Epithelial cell of esophagus (primary cell): ENCODE results near the gene TMTC2.

Experiments used
- DNase-seq: peaks from one replicate; pipeline ENCODE4 v3.0.0; 2010; ENCODE audit warnings: low read depth
- H3K4me3 ChIP-seq: 2 replicates; pipeline ENCODE4 v1.5.1; 2011; ENCODE audit warnings: mild to moderate bottlenecking, low read length, control low read depth
- TF ChIP-seq, protein P1 (sequence below): IDR thresholded peaks from 2 replicates; pipeline ENCODE4 v1.5.1; 2011; ENCODE audit warnings: low read depth, mild to moderate bottlenecking, low read length, control low read depth, inconsistent platforms; ENCODE audit not compliant: insufficient read depth; ENCODE audit errors: missing control alignments

The TMTC2 gene

DNA sequence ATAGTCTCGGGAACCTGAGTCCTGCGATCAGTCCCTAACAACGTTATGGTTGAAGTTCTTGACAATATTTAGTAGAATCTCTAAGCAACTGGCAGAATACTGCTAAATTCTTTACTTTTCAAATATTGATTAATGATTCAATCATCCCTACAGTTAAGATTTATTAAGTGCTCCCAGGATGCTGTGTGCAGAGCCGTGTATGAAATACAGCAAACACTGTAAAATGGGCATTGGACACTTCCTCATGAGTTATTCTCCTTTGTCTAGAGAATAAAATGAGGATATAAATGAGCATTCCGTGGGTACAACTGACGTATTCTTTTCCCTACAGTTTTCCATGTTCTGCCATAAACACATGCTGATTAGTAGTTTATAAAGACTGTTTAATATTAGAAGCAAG lies 372.4 kb downstream of the TMTC2 start:
- no peak overlapping the region for H3K4me3 ChIP-seq
- no peak for DNase-seq
- TF ChIP-seq, protein P1, sequence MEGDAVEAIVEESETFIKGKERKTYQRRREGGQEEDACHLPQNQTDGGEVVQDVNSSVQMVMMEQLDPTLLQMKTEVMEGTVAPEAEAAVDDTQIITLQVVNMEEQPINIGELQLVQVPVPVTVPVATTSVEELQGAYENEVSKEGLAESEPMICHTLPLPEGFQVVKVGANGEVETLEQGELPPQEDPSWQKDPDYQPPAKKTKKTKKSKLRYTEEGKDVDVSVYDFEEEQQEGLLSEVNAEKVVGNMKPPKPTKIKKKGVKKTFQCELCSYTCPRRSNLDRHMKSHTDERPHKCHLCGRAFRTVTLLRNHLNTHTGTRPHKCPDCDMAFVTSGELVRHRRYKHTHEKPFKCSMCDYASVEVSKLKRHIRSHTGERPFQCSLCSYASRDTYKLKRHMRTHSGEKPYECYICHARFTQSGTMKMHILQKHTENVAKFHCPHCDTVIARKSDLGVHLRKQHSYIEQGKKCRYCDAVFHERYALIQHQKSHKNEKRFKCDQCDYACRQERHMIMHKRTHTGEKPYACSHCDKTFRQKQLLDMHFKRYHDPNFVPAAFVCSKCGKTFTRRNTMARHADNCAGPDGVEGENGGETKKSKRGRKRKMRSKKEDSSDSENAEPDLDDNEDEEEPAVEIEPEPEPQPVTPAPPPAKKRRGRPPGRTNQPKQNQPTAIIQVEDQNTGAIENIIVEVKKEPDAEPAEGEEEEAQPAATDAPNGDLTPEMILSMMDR = no peak

DNA sequence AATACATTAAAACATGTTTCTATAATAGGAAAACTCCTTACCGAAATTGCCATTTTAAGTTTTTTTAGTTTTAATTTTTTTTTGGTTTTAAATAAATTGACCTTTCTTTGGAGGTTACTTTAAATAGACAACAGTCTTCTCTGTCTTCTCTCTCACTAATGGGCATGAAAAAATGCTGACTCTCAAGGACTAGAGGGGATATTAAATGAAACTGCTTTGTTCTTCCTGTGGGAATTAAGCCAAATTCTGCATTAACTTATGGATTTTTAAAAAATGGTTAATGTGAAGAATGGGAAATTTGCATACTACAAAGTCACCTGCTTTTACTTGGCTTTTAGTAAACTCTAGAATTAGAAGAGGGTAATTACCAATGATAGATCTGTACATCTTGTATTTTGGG lies 378.9 kb downstream of the TMTC2 start:
- DNase-seq = no peak
- H3K4me3 ChIP-seq = no peak overlapping the region
- TF ChIP-seq, protein P1 = no peak

DNA sequence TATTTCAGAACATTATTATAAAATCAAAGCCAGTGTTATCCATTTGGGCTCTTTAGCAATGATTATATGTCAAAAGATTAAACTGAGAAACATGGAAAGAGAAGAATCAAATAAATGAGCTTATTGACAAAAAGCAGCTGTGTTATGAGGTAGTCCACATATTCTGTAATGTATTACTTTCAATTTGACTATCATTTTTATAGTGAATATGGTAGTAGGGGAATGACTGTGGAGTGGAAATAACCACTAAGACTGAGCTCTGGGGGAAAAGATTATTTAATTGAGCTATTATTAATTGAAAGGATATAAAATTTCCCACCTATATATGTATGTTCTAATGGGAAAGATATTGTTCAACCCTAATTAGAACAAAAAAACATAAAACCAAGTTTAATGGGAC lies 381.3 kb downstream of the TMTC2 start:
- no peak for DNase-seq
- no peak overlapping the region for H3K4me3 ChIP-seq
- TF ChIP-seq, protein P1 = no peak

DNA sequence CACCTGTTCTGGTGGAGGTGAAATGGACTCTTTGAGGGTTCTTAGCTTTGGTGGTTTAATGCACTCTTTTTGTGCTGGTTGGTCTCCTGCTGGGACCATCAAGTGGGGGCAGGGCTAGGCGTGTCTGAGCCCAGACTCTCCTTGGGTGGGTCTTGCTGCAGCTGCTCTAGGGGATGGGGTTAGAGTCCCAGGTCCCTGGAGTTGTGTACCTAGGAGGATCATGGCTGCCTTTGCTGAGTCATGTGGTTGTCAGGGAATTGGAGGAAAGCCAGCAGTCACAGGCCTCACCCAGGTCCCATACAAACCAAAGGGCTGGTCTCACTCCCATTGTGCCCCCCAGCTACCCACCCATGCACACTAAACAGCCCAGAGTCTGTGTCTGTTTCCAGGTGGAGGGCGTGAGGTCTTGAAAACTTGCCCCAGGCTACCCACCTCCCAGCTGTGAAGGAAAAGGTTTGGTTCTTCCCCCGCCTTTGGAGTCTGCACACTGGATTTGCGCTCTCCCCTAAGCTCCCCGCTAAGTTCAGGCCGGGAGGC lies 387.7 kb downstream of the TMTC2 start:
- DNase-seq = peak; percentile 21
- no peak overlapping the region for H3K4me3 ChIP-seq
- TF ChIP-seq, protein P1 = no peak

DNA sequence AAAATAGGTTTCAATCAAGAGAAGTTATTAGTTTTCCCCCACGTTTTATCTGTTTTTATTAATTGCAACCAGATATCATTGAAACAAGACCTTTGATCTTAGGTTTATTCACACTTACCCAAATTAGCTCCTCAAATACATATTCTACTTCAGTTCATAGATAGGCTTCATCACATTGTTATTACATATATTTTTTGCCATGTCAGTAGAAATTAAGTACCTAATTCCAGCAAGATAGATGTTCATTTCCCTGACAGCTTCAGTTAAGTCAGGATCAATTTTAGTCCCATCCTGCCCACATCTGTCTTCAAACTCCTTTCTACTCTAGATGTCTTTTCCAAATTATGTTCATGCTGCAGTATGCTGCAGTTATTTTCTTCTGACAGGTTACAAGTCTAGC lies 388.8 kb downstream of the TMTC2 start:
- TF ChIP-seq, protein P1 = no peak
- H3K4me3 ChIP-seq = no peak overlapping the region
- DNase-seq = no peak

DNA sequence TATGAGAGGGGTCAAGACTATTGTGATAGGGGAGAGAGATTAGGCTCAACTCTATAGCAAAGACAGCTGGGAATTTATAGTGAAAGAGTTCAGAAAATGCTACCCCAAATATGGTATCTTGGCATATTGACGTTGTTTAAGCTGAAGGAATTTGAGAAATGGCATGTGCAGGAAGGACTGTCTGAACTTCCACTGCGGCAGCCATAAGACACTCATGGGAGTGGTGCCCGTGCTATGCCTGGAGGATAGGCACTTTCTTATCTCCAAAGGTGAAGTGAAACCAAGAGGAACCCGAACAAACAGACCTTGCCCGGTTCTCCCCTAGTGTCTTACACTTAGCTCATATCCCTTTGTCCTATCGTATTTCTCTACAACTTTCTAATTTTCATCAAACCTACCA lies 390.3 kb downstream of the TMTC2 start:
- TF ChIP-seq, protein P1 = no peak
- DNase-seq = no peak
- no peak overlapping the region for H3K4me3 ChIP-seq

DNA sequence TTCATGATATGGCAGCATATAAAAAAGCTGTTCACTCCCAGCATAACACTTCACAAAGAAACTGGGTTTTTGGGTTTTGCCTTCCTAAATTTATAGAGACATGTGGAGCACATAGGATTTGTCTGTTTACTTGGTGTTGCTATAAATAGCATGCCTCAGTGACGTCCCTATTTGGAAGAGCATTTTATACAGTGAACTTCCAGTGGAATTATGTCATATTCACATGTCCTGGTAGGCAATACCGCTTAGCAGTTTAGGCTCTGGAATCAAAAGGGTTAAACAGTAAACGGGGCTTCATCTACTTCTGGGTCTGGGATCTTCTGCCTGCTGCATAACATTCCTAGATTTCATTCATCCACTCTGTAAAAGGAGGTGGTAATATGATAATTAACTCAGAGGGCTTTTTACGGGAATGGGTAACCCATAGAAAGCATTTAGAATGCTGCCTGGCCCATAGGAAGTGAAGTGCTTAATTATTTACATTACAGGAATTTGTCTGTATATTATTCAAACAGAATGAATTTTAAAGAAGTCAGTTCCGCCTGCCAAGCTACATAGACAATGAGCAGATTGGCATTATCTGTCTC lies 396.1 kb downstream of the TMTC2 start:
- TF ChIP-seq, protein P1 = no peak
- no peak overlapping the region for H3K4me3 ChIP-seq
- DNase-seq = no peak
